H9 (cell line): Measurements from ENCODE around the gene ZNF215. TPM values are rescaled to one million over a fixed set of nuclear protein-coding genes. Genes with fewer than 3 reads are reported as not detected.

ENCODE experiments used
- DNase-seq: peaks from one replicate; pipeline ENCODE4 v3.0.0-alpha.2; 2017
- H2AFZ ChIP-seq: one replicate; pipeline ENCODE4 v1.6.1; 2013; ENCODE audit warnings: mild to moderate bottlenecking, low read length, control low read depth, moderate library complexity
- H2AK5ac ChIP-seq: 2 replicates; pipeline ENCODE4 v1.6.1; 2013; ENCODE audit warnings: low read length, control low read depth, mixed read lengths; ENCODE audit not compliant: insufficient read length
- H2BK120ac ChIP-seq: one replicate; pipeline ENCODE4 v1.6.1; 2013; ENCODE audit warnings: low read depth, mild to moderate bottlenecking, low read length, control low read depth, inconsistent platforms; ENCODE audit not compliant: poor library complexity, severe bottlenecking
- H2BK12ac ChIP-seq: 2 replicates; pipeline ENCODE4 v1.6.1; 2013; ENCODE audit warnings: low read length, control low read depth, mixed read lengths, low read depth; ENCODE audit not compliant: insufficient read length
- H2BK15ac ChIP-seq: 2 replicates; pipeline ENCODE4 v1.6.1; 2013; ENCODE audit warnings: low read depth, low read length, control low read depth
- H2BK20ac ChIP-seq: one replicate; pipeline ENCODE4 v1.6.1; 2013; ENCODE audit warnings: low read depth, mild to moderate bottlenecking, low read length, control low read depth, inconsistent platforms; ENCODE audit not compliant: poor library complexity, severe bottlenecking
- H2BK5ac ChIP-seq: 2 replicates; pipeline ENCODE4 v1.6.1; 2013; ENCODE audit warnings: low read length, control low read depth, mixed read lengths; ENCODE audit not compliant: insufficient read length
- H3K14ac ChIP-seq: 2 replicates; pipeline ENCODE4 v1.6.1; 2013; ENCODE audit warnings: low read length, control low read depth; ENCODE audit not compliant: insufficient read depth
- H3K18ac ChIP-seq: 2 replicates; pipeline ENCODE4 v1.6.1; 2013; ENCODE audit warnings: low read depth, mild to moderate bottlenecking, mixed read lengths, low read length, control low read depth; ENCODE audit not compliant: insufficient read length
- H3K23ac ChIP-seq: 2 replicates; pipeline ENCODE4 v1.6.1; 2013; ENCODE audit warnings: low read length, control low read depth, mixed read lengths, low read depth; ENCODE audit not compliant: insufficient read length
- H3K23me2 ChIP-seq: 2 replicates; pipeline ENCODE4 v1.6.1; 2013; ENCODE audit warnings: low read depth, mild to moderate bottlenecking, mixed read lengths, low read length, control low read depth; ENCODE audit not compliant: insufficient read length, poor library complexity, severe bottlenecking
- H3K27ac ChIP-seq: 2 replicates; pipeline ENCODE4 v1.5.1; 2013; ENCODE audit warnings: low read length, control low read depth, mixed read lengths, low read depth; ENCODE audit not compliant: insufficient read length
- H3K27me3 ChIP-seq: 2 replicates; pipeline ENCODE4 v1.6.1; 2013; ENCODE audit warnings: low read length, control low read depth, inconsistent platforms; ENCODE audit not compliant: insufficient read depth
- H3K4ac ChIP-seq: 2 replicates; pipeline ENCODE4 v1.6.1; 2013; ENCODE audit warnings: low read depth, mild to moderate bottlenecking, control low read depth, inconsistent platforms, low read length, moderate library complexity
- H3K4me1 ChIP-seq: 2 replicates; pipeline ENCODE4 v1.6.1; 2013; ENCODE audit warnings: low read length, control low read depth, inconsistent platforms; ENCODE audit not compliant: insufficient read depth
- H3K4me2 ChIP-seq: 2 replicates; pipeline ENCODE4 v1.6.1; 2013; ENCODE audit warnings: low read length, control low read depth, mixed read lengths; ENCODE audit not compliant: insufficient read length, insufficient read depth
- H3K56ac ChIP-seq: 2 replicates; pipeline ENCODE4 v1.6.1; 2013; ENCODE audit warnings: low read depth, mild to moderate bottlenecking, mixed read lengths, low read length, control low read depth; ENCODE audit not compliant: insufficient read length
- H3K79me1 ChIP-seq: 2 replicates; pipeline ENCODE4 v1.6.1; 2013; ENCODE audit warnings: low read depth, mild to moderate bottlenecking, moderate library complexity, low read length, control low read depth, inconsistent platforms; ENCODE audit not compliant: insufficient read depth, poor library complexity, severe bottlenecking
- H3K79me2 ChIP-seq: 2 replicates; pipeline ENCODE4 v1.6.1; 2013; ENCODE audit warnings: low read length, control low read depth, inconsistent platforms; ENCODE audit not compliant: insufficient read depth
- H3K9ac ChIP-seq: 2 replicates; pipeline ENCODE4 v1.6.1; 2013; ENCODE audit warnings: low read length, control low read depth, mixed read lengths; ENCODE audit not compliant: insufficient read length; ENCODE audit errors: extremely low read depth
- H3K9me3 ChIP-seq: one replicate; pipeline ENCODE4 v1.6.1; 2013; ENCODE audit warnings: low read depth, low read length, inconsistent platforms; ENCODE audit not compliant: control insufficient read depth
- H3T11ph ChIP-seq: one replicate; pipeline ENCODE4 v1.6.1; 2013; ENCODE audit warnings: mild to moderate bottlenecking, low read length, control low read depth, inconsistent platforms
- H4K20me1 ChIP-seq: one replicate; pipeline ENCODE4 v1.6.1; 2013; ENCODE audit not compliant: control insufficient read depth, insufficient read length, insufficient read depth
- H4K5ac ChIP-seq: 2 replicates; pipeline ENCODE4 v1.6.1; 2013; ENCODE audit warnings: low read depth, mild to moderate bottlenecking, mixed read lengths, low read length, control low read depth; ENCODE audit not compliant: insufficient read length
- H4K8ac ChIP-seq: replicated peaks from 2 replicates; pipeline ENCODE4 v1.6.1; 2013; ENCODE audit warnings: low read length, control low read depth, mixed read lengths, low read depth; ENCODE audit not compliant: insufficient read length
- H4K91ac ChIP-seq: 2 replicates; pipeline ENCODE4 v1.6.1; 2013; ENCODE audit warnings: low read depth, mild to moderate bottlenecking, moderate library complexity, mixed read lengths, low read length, control low read depth; ENCODE audit not compliant: insufficient read length
- H3K27ac Mint-ChIP-seq, 3 experiments: 2 replicates in 2 of 3; 3 replicates in 1 of 3; pipeline ENCODE4 v1.8.0; 2020 to 2021; ENCODE audit warnings: mixed read lengths in 3 of 3, mild to moderate bottlenecking in 1 of 3, moderate library complexity in 1 of 3
- H3K27me3 Mint-ChIP-seq: 2 replicates; pipeline ENCODE4 v1.8.0; 2021; ENCODE audit warnings: low read depth, mild to moderate bottlenecking, moderate library complexity, mixed read lengths
- H3K36me3 Mint-ChIP-seq, 3 experiments: 2 replicates in 2 of 3; 3 replicates in 1 of 3; pipeline ENCODE4 v1.8.0; 2020 to 2021; ENCODE audit warnings: low read depth in 3 of 3, mixed read lengths in 3 of 3; ENCODE audit not compliant: insufficient read depth in 1 of 3
- H3K4me1 Mint-ChIP-seq, 2 experiments: 2 replicates each; pipeline ENCODE4 v1.8.0; 2020; ENCODE audit warnings: mixed read lengths in 2 of 2
- H3K4me3 Mint-ChIP-seq, 2 experiments: 2 replicates in 1 of 2; 3 replicates in 1 of 2; pipeline ENCODE4 v1.8.0; 2020 to 2021; ENCODE audit warnings: mild to moderate bottlenecking in 2 of 2, mixed read lengths in 2 of 2, moderate library complexity in 1 of 2
- H3K9me3 Mint-ChIP-seq, 2 experiments: 2 replicates in 1 of 2; 3 replicates in 1 of 2; pipeline ENCODE4 v1.8.0; 2020; ENCODE audit warnings: mild to moderate bottlenecking in 2 of 2, mixed read lengths in 2 of 2, moderate library complexity in 1 of 2
- WGBS: extraction: QIAGEN DNeasy Blood & Tissue Kit; methylation state at CpG from one replicate; pipeline ENCODE4 v1.1.7; 2013; ENCODE audit warnings: missing lambda C conversion rate, low lambda C conversion rate, mixed read lengths; ENCODE audit not compliant: insufficient read length; ENCODE audit errors: extremely low coverage; 5-methylcytosine and 5-hydroxymethylcytosine counted together
- total RNA-seq: library from RNA; stranded (reverse); gene quantifications from 2 replicates; pipeline ENCODE4 v1.2.1, GENCODE V29; 2021
- TF ChIP-seq, protein P1 (sequence below): fragments of 200-600 bp; sonication (generic); conservative IDR thresholded peaks from 3 replicates; pipeline ENCODE4 v1.8.0; 2021; ENCODE audit warnings: antibody characterized with exemption, mild to moderate bottlenecking

The ZNF215 gene
- total RNA-seq, 1 experiment from 2014 or later: 18.0 TPM

GRCh38 chr11:6992026-6992425 is 65.8 kb downstream of the ZNF215 start:
- Histone ChIP-seq H3K23ac (no peak overlapping the region), H4K8ac (no peak overlapping the region), H3K4me1 (no peaks in the 10 kb centered on the region), H3K23me2 (no peaks in the 10 kb centered on the region), H2AK5ac (no peak overlapping the region), H2BK20ac (no peak overlapping the region), H3K79me1 (no peaks in the 10 kb centered on the region), H2BK12ac (no peak overlapping the region), H2AFZ (no peak overlapping the region), H3K56ac (no peak overlapping the region), H4K5ac (no peak overlapping the region), H4K91ac (no peak overlapping the region), H3K27me3 (no peaks in the 10 kb centered on the region), H3K27ac (no peak overlapping the region), H2BK5ac (no peak overlapping the region), H3K4ac (no peak overlapping the region), H4K20me1 (no peaks in the 10 kb centered on the region), H3K9ac (no peak overlapping the region), H2BK120ac (no peak overlapping the region), H3K18ac (no peak overlapping the region), H3K14ac (no peak overlapping the region), H3K4me2 (no peak overlapping the region), H3K9me3 (no peaks in the 10 kb centered on the region), H2BK15ac (no peak overlapping the region), H3K79me2 (no peaks in the 10 kb centered on the region), H3T11ph (no peak overlapping the region)
- no peak overlapping the region for H3K4me3 Mint-ChIP-seq
- no peaks in the 10 kb centered on the region for H3K27me3 Mint-ChIP-seq
- no peaks in the 10 kb centered on the region for H3K36me3 Mint-ChIP-seq
- TF ChIP-seq, protein P1, sequence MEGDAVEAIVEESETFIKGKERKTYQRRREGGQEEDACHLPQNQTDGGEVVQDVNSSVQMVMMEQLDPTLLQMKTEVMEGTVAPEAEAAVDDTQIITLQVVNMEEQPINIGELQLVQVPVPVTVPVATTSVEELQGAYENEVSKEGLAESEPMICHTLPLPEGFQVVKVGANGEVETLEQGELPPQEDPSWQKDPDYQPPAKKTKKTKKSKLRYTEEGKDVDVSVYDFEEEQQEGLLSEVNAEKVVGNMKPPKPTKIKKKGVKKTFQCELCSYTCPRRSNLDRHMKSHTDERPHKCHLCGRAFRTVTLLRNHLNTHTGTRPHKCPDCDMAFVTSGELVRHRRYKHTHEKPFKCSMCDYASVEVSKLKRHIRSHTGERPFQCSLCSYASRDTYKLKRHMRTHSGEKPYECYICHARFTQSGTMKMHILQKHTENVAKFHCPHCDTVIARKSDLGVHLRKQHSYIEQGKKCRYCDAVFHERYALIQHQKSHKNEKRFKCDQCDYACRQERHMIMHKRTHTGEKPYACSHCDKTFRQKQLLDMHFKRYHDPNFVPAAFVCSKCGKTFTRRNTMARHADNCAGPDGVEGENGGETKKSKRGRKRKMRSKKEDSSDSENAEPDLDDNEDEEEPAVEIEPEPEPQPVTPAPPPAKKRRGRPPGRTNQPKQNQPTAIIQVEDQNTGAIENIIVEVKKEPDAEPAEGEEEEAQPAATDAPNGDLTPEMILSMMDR: no peak
- H3K27ac Mint-ChIP-seq: no peak overlapping the region
- no CpG with 5 or more reads among the region's 2 CpGs for WGBS
- DNase-seq: no peak
- H3K4me1 Mint-ChIP-seq: no peaks in the 10 kb centered on the region
- no peaks in the 10 kb centered on the region for H3K9me3 Mint-ChIP-seq
